Activated CD4-positive, alpha-beta T cell treated with anti-CD3 and anti-CD28 coated beads, Interleukin-2, amount 10 ng/mL, durations not matched to agents 24 days and 14 days (primary cell): Measurements from ENCODE around the gene BRPF1. TPM values are rescaled to one million over a fixed set of nuclear protein-coding genes. Genes with fewer than 3 reads are reported as not detected.

Experiments
- DNase-seq: peaks from one replicate; pipeline ENCODE4 v3.0.0; 2022
- H3K27ac Mint-ChIP-seq: one replicate; pipeline ENCODE4 v1.8.0; 2022; ENCODE audit warnings: mild to moderate bottlenecking, mixed read lengths
- H3K27me3 Mint-ChIP-seq: one replicate; pipeline ENCODE4 v1.8.0; 2022; ENCODE audit warnings: mixed read lengths
- H3K36me3 Mint-ChIP-seq: one replicate; pipeline ENCODE4 v1.8.0; 2022; ENCODE audit warnings: low read depth, mild to moderate bottlenecking, mixed read lengths
- H3K4me1 Mint-ChIP-seq: one replicate; pipeline ENCODE4 v1.8.0; 2021; ENCODE audit warnings: mixed read lengths
- H3K4me3 Mint-ChIP-seq: one replicate; pipeline ENCODE4 v1.8.0; 2022; ENCODE audit warnings: mild to moderate bottlenecking, moderate library complexity, mixed read lengths
- H3K9me3 Mint-ChIP-seq: one replicate; pipeline ENCODE4 v1.8.0; 2021; ENCODE audit warnings: mixed read lengths
- intact Hi-C: fragments of 100-400 bp; cut with micrococcal nuclease; formaldehyde crosslinking; loops from one replicate; pipeline ENCODE4 v1.15.1; 2023
- total RNA-seq: library from RNA; stranded (reverse); gene quantifications from 2 replicates; pipeline ENCODE4 v1.2.3, GENCODE V29; 2022

Gene BRPF1
- total RNA-seq, 1 donor from 2014 or later, result 45.3 TPM

DNA sequence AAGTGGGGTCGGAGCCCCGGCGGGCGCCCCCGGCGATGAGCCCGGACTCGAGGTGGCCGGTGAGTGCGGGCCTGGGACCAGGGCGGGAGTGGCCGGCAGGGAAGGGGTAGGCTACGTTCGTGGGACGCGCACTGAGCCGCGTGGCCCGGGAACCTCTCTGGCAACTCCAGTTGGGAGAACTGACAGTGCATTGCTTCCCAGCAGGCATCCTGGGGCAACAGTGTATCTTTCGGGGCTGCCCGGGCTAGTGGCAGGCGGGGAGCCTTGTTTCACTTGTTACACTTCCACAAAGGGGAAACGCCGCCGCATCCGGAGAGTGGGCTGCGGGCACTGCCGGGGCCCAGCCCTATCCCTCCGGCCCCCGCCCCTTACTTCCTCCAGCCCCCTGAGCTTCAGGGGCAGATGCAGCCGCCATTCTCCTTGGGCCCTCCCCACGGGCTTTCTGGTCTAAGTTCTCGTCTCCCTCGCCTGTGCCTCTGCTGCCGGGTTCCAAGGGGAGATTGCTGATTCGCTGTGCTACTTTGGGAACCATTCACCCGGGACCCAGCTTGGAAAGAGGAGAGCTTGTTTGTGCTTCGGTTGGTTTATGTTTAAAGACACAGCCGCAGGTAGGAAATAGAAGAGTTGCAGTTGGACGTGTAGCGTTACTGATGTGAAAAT, 675 bp downstream of the BRPF1 start:
- Mint-ChIP-seq H3K27ac (peak overlapping the region; percentile 82), H3K4me3 (peak overlapping the region; percentile 87)
- peak; percentile 87 for DNase-seq

DNA sequence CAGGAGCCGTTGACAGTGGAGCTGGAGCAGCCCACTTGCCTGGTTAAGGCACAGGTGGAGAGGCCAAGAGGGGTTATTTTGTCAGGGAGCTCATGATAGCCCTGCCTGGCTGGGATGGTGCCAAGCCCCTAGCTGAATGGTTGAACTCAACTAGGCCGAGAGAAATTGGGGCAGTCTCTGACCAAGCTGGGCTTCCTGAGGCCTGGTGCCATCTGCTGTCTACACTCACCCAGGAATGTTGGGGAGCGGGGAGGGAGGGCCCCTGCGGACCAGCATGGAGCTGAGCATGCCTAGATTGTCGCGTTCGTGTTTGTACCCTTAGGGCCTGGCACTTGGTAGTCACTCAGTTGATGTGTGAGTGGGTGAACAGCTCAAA, 1.2 kb downstream of the BRPF1 start:
- Mint-ChIP-seq H3K4me3 (peak overlapping the region; percentile 87), H3K4me1 (peaks cover 59% of the 10 kb centered on the region), H3K36me3 (peaks cover 35% of the 10 kb centered on the region), H3K27me3 (no peaks in the 10 kb centered on the region), H3K9me3 (no peaks in the 10 kb centered on the region), H3K27ac (peak overlapping the region; percentile 82)
- no peak for DNase-seq
- intact Hi-C loops, result loop anchor here (2.0 kb wide), 1 partner anchor 36 kb away; the partner anchor contains the start of gene CAMK1

More for the DNA sequence above, 675 bp downstream of the BRPF1 start:
- peaks cover 35% of the 10 kb centered on the region for H3K36me3 Mint-ChIP-seq
- no peaks in the 10 kb centered on the region for H3K9me3 Mint-ChIP-seq
- H3K27me3 Mint-ChIP-seq, result no peaks in the 10 kb centered on the region
- H3K4me1 Mint-ChIP-seq, result peaks cover 64% of the 10 kb centered on the region
- intact Hi-C loops, result loop anchor here (2.0 kb wide), 1 partner anchor 37 kb away; the partner anchor contains the start of gene CAMK1

DNA sequence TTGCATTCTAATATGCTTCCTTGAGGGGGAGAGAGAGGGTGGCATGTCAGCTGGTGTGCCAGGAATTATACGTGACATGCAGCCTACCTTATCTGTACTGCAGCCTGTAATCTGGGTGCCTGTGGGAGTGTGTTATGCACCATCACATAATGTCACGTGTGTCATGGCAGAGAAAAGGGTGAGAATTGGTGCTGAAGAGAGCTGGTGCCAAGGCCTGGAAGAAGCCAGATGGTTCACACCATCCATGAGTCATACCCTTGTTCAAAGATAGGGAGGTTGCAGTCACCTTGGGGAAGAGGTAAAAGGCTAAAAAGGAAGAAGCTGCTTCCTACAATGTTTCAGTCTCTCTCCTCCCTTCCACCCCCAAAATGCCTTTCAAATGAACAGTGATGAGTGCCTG, 5.3 kb downstream of the BRPF1 start:
- no peak overlapping the region for H3K4me3 Mint-ChIP-seq
- no peaks in the 10 kb centered on the region for H3K27me3 Mint-ChIP-seq
- no peak for DNase-seq
- no peak overlapping the region for H3K27ac Mint-ChIP-seq
- H3K4me1 Mint-ChIP-seq, result peaks cover 44% of the 10 kb centered on the region
- H3K36me3 Mint-ChIP-seq, result peaks cover 64% of the 10 kb centered on the region
- H3K9me3 Mint-ChIP-seq, result no peaks in the 10 kb centered on the region
- intact Hi-C loops, result no loop called here

DNA sequence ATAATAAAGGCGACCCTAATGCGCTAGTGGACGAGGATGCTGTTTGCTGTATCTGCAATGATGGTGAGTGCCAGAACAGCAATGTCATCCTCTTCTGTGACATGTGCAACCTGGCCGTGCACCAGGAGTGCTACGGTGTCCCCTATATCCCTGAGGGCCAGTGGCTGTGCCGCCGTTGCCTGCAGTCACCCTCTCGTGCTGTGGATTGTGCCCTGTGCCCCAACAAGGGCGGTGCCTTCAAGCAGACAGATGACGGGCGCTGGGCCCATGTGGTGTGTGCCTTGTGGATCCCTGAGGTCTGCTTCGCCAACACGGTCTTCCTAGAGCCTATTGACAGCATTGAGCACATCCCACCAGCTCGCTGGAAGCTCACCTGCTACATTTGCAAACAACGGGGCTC, 7.6 kb downstream of the BRPF1 start:
- Mint-ChIP-seq H3K27ac (no peak overlapping the region), H3K27me3 (no peaks in the 10 kb centered on the region), H3K9me3 (no peaks in the 10 kb centered on the region), H3K4me1 (peaks cover 26% of the 10 kb centered on the region), H3K36me3 (peaks cover 70% of the 10 kb centered on the region), H3K4me3 (no peak overlapping the region)
- no peak for DNase-seq
- intact Hi-C loops, result no loop called here

DNA sequence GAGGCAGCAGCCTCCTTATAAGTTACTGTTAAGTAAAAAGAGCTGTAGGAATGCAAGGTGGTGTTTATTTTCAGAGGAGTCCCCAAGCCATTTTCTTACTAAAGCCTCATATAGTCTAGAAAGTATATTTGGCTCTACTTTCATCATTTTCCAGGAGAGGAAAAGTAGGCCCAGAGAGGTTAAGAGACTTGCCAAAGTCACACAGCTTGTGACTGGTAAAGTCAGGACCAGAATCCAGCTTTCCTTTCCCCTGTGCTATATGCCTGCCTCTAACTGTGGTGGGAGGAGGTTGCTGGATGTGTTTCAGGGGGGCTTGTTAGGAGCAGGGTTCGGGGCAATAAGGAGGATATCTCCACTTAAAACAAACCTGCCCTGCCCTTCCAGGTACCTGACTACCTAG, 11.0 kb downstream of the BRPF1 start:
- H3K27ac Mint-ChIP-seq, result no peak overlapping the region

DNA sequence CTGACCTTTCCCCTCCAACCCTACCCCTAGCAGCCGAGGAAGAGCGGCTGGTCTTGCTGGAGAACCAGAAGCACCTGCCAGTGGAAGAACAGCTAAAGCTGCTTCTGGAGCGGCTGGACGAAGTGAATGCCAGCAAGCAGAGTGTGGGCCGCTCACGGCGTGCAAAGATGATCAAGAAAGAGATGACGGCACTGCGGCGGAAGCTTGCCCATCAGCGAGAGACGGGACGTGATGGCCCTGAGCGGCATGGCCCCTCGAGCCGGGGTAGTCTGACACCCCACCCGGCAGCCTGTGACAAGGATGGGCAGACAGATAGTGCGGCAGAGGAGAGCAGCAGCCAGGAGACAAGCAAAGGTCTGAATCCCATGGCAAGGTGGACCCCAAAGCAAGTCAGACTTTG, 12.0 kb downstream of the BRPF1 start:
- no peak for DNase-seq
- H3K36me3 Mint-ChIP-seq, result peaks cover 78% of the 10 kb centered on the region
- intact Hi-C loops, result no loop called here

More for the DNA sequence above, 11.0 kb downstream of the BRPF1 start:
- intact Hi-C loops, result no loop called here
- peaks cover 10% of the 10 kb centered on the region for H3K4me1 Mint-ChIP-seq
- no peak for DNase-seq
- no peak overlapping the region for H3K4me3 Mint-ChIP-seq
- no peaks in the 10 kb centered on the region for H3K9me3 Mint-ChIP-seq
- no peaks in the 10 kb centered on the region for H3K27me3 Mint-ChIP-seq
- peaks cover 74% of the 10 kb centered on the region for H3K36me3 Mint-ChIP-seq

DNA sequence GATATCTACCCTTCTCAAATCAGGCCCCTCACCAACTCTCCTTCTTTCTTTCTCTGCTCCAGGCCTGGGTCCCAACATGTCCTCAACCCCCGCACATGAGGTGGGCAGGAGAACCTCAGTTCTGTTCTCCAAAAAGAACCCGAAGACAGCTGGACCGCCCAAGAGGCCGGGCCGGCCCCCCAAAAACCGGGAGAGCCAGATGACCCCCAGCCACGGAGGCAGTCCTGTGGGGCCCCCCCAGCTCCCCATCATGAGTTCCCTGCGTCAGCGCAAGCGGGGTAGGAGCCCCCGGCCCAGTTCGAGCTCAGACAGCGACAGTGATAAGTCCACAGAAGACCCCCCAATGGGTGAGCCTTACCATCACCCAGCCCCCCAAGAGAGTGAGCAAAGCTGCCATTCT, 12.6 kb downstream of the BRPF1 start:
- Mint-ChIP-seq H3K27me3 (no peaks in the 10 kb centered on the region), H3K36me3 (peaks cover 77% of the 10 kb centered on the region)

More for the DNA sequence above, 12.0 kb downstream of the BRPF1 start:
- no peak overlapping the region for H3K27ac Mint-ChIP-seq
- H3K9me3 Mint-ChIP-seq, result no peaks in the 10 kb centered on the region
- no peak overlapping the region for H3K4me3 Mint-ChIP-seq
- H3K27me3 Mint-ChIP-seq, result no peaks in the 10 kb centered on the region
- peaks cover 8% of the 10 kb centered on the region for H3K4me1 Mint-ChIP-seq

DNA sequence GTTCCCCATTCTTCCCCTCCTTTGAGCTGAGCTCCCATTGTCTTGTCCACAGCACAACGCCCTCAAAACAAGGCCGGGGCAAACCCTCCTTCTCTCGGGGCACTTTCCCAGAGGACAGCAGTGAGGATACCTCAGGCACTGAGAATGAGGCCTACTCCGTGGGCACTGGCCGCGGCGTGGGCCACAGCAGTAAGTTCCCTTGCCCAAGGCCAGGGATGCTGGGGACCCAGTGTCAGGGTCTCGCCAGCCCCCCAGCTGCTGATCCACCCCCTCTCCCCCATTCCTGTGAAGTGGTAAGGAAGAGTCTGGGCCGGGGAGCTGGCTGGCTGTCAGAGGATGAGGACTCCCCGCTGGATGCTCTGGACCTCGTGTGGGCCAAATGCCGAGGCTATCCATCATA, 14.0 kb downstream of the BRPF1 start:
- no peak for DNase-seq
- Mint-ChIP-seq H3K9me3 (no peaks in the 10 kb centered on the region), H3K27ac (no peak overlapping the region), H3K4me3 (no peak overlapping the region), H3K4me1 (peaks cover 24% of the 10 kb centered on the region), H3K36me3 (peaks cover 74% of the 10 kb centered on the region), H3K27me3 (no peaks in the 10 kb centered on the region)
- intact Hi-C loops, result no loop called here

More for the DNA sequence above, 12.6 kb downstream of the BRPF1 start:
- no peaks in the 10 kb centered on the region for H3K9me3 Mint-ChIP-seq
- H3K4me3 Mint-ChIP-seq, result no peak overlapping the region
- no peak for DNase-seq
- intact Hi-C loops, result no loop called here
- H3K27ac Mint-ChIP-seq, result no peak overlapping the region
- peaks cover 14% of the 10 kb centered on the region for H3K4me1 Mint-ChIP-seq

DNA sequence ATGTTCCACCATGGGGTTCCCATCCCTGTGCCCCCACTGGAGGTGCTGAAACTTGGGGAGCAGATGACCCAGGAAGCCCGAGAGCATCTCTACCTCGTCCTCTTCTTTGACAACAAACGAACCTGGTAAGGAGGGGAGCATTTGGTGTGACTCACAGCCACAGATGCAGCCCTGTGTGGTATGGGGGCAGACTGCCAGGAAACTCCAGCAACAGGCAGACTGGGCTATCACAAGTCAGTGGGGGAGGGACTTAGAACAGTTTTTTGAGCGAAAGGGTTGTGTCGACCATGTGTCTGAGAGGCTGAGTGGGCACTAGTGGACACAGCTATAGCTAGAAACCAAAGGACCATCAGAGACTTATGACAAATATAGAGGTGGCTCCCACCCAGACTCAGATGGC, 14.8 kb downstream of the BRPF1 start:
- Mint-ChIP-seq H3K27me3 (no peaks in the 10 kb centered on the region), H3K9me3 (no peaks in the 10 kb centered on the region), H3K4me1 (peaks cover 31% of the 10 kb centered on the region), H3K27ac (no peak overlapping the region), H3K36me3 (peaks cover 71% of the 10 kb centered on the region), H3K4me3 (no peak overlapping the region)
- intact Hi-C loops, result no loop called here
- no peak for DNase-seq

DNA sequence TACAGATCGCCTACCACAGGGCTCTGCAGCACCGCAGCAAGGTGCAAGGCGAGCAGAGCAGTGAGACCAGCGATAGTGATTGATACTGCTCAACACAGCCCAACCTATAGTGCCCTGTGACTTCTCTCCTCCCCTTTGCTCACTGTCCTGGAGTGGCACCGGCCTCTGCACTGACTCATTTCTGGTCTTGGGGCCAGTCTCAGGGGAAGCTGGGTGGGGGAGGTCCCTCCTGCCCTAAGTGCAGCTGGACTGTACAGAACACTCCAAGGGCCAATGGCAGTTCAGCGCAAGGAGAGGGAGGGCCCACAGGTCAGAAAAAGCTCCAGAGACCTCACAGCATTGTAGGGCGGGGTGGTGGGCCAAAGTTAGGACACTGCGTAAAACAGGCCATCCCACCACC, 15.7 kb downstream of the BRPF1 start:
- peaks cover 39% of the 10 kb centered on the region for H3K4me1 Mint-ChIP-seq
- intact Hi-C loops, result no loop called here
- DNase-seq, result no peak
- H3K9me3 Mint-ChIP-seq, result no peaks in the 10 kb centered on the region
- H3K27ac Mint-ChIP-seq, result no peak overlapping the region
- no peaks in the 10 kb centered on the region for H3K27me3 Mint-ChIP-seq
- H3K4me3 Mint-ChIP-seq, result no peak overlapping the region
- peaks cover 74% of the 10 kb centered on the region for H3K36me3 Mint-ChIP-seq

DNA sequence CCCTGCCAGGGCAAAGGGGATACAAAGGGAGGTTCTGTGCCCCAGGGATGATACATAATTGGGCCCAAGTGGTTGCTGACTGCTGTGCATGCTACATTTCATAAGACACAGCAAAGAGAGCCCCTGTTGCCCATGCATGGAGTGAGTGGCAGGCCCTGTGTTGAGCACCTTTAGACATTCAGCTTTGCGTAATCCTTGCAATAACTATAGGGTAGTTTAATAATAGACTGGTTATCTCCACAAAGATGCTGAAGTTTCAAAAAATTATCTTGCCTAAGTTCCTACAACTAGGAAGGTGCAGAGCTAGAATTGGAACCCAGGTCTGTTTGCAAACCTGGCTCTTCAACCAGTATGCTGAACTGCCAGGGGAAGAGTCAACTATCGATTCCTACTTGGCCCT, 16.5 kb downstream of the BRPF1 start:
- no peak overlapping the region for H3K27ac Mint-ChIP-seq
- H3K4me3 Mint-ChIP-seq, result no peak overlapping the region
- H3K27me3 Mint-ChIP-seq, result no peaks in the 10 kb centered on the region
- DNase-seq, result no peak
- no peaks in the 10 kb centered on the region for H3K9me3 Mint-ChIP-seq
- intact Hi-C loops, result no loop called here
- H3K36me3 Mint-ChIP-seq, result peaks cover 75% of the 10 kb centered on the region
- H3K4me1 Mint-ChIP-seq, result peaks cover 39% of the 10 kb centered on the region

DNA sequence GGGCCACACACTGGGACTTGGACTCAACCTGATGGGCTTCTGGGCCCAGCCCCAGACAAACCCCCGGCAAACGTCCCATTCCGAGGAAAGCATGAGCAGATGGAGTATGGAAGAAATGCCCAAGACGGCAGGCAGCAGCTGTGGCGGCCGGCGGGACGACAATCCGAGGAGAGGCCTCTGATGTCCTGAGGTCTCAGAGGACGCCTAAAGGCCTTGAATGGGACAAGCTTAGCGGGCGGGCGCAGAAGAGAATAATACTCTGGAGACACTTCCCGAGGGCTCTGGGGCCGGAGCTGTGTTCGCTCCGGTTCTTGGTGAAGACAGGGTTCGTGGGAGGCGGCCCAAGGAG, 17.7 kb downstream of the BRPF1 start:
- Mint-ChIP-seq H3K27me3 (no peaks in the 10 kb centered on the region), H3K4me1 (peaks cover 45% of the 10 kb centered on the region), H3K9me3 (no peaks in the 10 kb centered on the region), H3K36me3 (peaks cover 72% of the 10 kb centered on the region), H3K27ac (peak overlapping the region; percentile 96), H3K4me3 (peak overlapping the region; percentile 91)
- intact Hi-C loops, result loop anchor here (1.0 kb wide), 1 partner anchor 43 kb away; the partner anchor contains the start of gene TADA3
- no peak for DNase-seq

DNA sequence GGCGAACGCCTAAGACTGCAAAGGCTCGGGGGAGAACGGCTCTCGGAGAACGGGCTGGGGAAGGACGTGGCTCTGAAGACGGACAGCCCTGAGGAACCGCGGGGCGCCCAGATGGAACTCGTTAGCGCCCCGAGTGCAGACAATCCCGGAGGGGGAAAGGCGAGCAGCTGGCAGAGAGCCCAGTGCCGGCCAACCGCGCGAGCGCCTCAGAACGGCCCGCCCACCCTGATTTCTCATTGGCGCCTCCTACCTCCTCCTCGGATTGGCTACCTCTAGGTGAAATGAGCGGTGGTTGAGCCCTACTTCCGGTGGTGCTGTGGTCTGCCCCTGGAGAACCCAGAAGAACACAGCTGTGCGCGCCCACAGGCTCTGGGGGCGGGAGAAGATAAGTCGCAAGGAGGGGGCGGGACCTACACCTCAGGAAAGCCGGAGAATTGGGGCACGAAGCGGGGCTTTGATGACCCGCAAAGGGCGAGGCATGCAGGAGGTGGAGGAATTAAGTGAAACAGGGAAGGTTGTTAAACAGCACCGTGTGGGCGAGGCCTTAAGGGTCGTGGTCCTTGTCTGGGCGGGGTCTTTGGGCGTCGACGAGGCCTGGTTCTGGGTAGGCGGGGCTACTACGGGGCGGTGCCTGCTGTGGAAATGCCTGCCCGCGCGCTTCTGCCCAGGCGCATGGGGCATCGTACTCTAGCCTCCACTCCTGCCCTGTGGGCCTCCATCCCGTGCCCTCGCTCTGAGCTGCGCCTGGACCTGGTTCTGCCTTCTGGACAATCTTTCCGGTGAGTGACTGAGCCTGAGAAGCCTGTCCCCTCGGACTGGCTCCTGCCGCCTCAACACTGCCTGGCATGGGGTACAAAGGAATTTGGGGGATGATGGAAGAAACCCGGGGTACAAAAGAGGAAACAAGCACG, 18.4 kb downstream of the BRPF1 start, which contains the start of gene OGG1:
Gene OGG1, plus strand, starts transcription at position 308 of the 911 bp plus-strand sequence. Its CDS starts 335 bp downstream, at position 643.
- Mint-ChIP-seq H3K4me3 (peak within 1 kb of the TSS; percentile 91), H3K36me3 (peaks cover 72% of the 10 kb centered on the region), H3K4me1 (peaks cover 50% of the 10 kb centered on the region), H3K27me3 (no peaks in the 10 kb centered on the region), H3K9me3 (no peaks in the 10 kb centered on the region), H3K27ac (peak within 1 kb of the TSS; percentile 96)
- intact Hi-C loops, result loop anchor here (1.0 to 2.0 kb wide), 6 partner anchors 19 to 182 kb away; partner anchors contain the start of genes BRPF1, CAMK1 and TADA3
- peak; percentile 99 for DNase-seq
